Endothelial cell of umbilical vein (primary cell): ENCODE measurements around the gene PTPRD. TPM values are rescaled to one million over a fixed set of nuclear protein-coding genes. Genes with fewer than 3 reads are reported as not detected.

Source experiments
- BruUV-seq: library from RNA; stranded (reverse); fragments of 400-500 nt; replicated peaks from 2 replicates; lab custom pipeline; 2021; lab: Mats Ljungman, UMichigan
- CTCF ChIA-PET: fragments of 300-600, 350-600 bp; sonication (Branson Sonifier 250); formaldehyde crosslinking; loops from one replicate; lab custom pipeline; 2021; ENCODE audit warnings: antibody characterized with exemption, inconsistent platforms; lab: Charles Lee
- POLR2A ChIA-PET: fragments of 300-600, 350-600 bp; sonication (Branson Sonifier 250); formaldehyde crosslinking; loops from one replicate; lab custom pipeline; 2021; ENCODE audit warnings: antibody characterized with exemption, inconsistent platforms; lab: Charles Lee
- DNase-seq: peaks from one replicate; pipeline ENCODE4 v3.0.0-alpha.2; 2011; ENCODE audit warnings: low read depth, low spot score
- FAIRE-seq: peaks from 2 replicates; lab custom pipeline; 2011; peaks lifted over from hg19 to GRCh38; lab: Jason Lieb, UNC
- H2AFZ ChIP-seq: 2 replicates; pipeline ENCODE4 v1.6.0; 2012; ENCODE audit warnings: low read depth, low read length, control low read depth, inconsistent platforms
- H3K27ac ChIP-seq: 2 replicates; pipeline ENCODE4 v1.5.1; 2011; ENCODE audit warnings: low read depth, mild to moderate bottlenecking, control low read depth, low read length, moderate library complexity; ENCODE audit not compliant: insufficient read depth
- H3K27me3 ChIP-seq, 2 experiments: 2 replicates each; pipeline versions ENCODE4 v1.6.0 to v1.6.1; 2011; ENCODE audit warnings: low read length in 2 of 2, mixed read lengths in 1 of 2; ENCODE audit not compliant: control insufficient read depth in 2 of 2, insufficient read depth in 2 of 2
- H3K36me3 ChIP-seq, 2 experiments: 2 replicates in 1 of 2; 3 replicates in 1 of 2; pipeline ENCODE4 v1.5.1; 2011; ENCODE audit warnings: low read length in 2 of 2, mild to moderate bottlenecking in 1 of 2, moderate library complexity in 1 of 2; ENCODE audit not compliant: control insufficient read depth in 2 of 2, insufficient read depth in 2 of 2; ENCODE audit errors: extremely low read depth in 1 of 2
- H3K4me1 ChIP-seq: 3 replicates; pipeline ENCODE4 v1.5.1; 2011; ENCODE audit warnings: mild to moderate bottlenecking, low read length; ENCODE audit not compliant: control insufficient read depth, insufficient read depth; ENCODE audit errors: extremely low read depth
- H3K4me2 ChIP-seq: 2 replicates; pipeline ENCODE4 v1.6.1; 2011; ENCODE audit warnings: low read length, control low read depth, mixed read lengths; ENCODE audit not compliant: insufficient read depth
- H3K4me3 ChIP-seq, 3 experiments: fragments of 200-600 bp in 1 of 3; sonication (generic), shearing (Covaris generic) in 1 of 3; replicated peaks in 1 of 3; 2 replicates each; pipeline ENCODE4 v1.5.1; 2011 to 2016; ENCODE audit warnings: control low read depth in 3 of 3, low read length in 3 of 3, mild to moderate bottlenecking in 2 of 3, inconsistent platforms in 1 of 3, low read depth in 1 of 3, moderate library complexity in 1 of 3; ENCODE audit not compliant: insufficient read depth in 1 of 3
- H3K79me2 ChIP-seq: 2 replicates; pipeline ENCODE4 v1.6.0; 2012; ENCODE audit warnings: low read length, inconsistent platforms; ENCODE audit not compliant: control insufficient read depth, insufficient read depth
- H3K9ac ChIP-seq: replicated peaks from 2 replicates; pipeline ENCODE3; 2011; ENCODE audit warnings: low read length, control low read depth; ENCODE audit not compliant: insufficient read depth; ENCODE audit errors: extremely low read depth
- H3K9me1 ChIP-seq: replicated peaks from 3 replicates; pipeline ENCODE4 v1.6.0; 2011; ENCODE audit warnings: mild to moderate bottlenecking, low read length; ENCODE audit not compliant: control insufficient read depth, insufficient read depth; ENCODE audit errors: extremely low read depth
- H3K9me3 ChIP-seq: replicated peaks from 2 replicates; pipeline ENCODE4 v1.5.1; 2012; ENCODE audit warnings: low read length, inconsistent platforms; ENCODE audit not compliant: control insufficient read depth, insufficient read depth
- H4K20me1 ChIP-seq: replicated peaks from 2 replicates; pipeline ENCODE3; 2011; ENCODE audit warnings: mild to moderate bottlenecking, low read length; ENCODE audit not compliant: control insufficient read depth, insufficient read depth; ENCODE audit errors: extremely low read depth
- CTCF ChIP-seq, 2 donors: IDR thresholded peaks; 1 replicate in 1 of 2; 2 replicates in 1 of 2; pipeline ENCODE4 v1.5.1; 2011; ENCODE audit warnings: low read length in 2 of 2, mild to moderate bottlenecking in 2 of 2, moderate library complexity in 2 of 2, control low read depth in 1 of 2, inconsistent platforms in 1 of 2, low read depth in 1 of 2; ENCODE audit not compliant: insufficient read depth in 1 of 2; ENCODE audit errors: extremely low read depth in 1 of 2
- EZH2 ChIP-seq: IDR thresholded peaks from 2 replicates; pipeline ENCODE4 v1.6.1; 2012; ENCODE audit warnings: borderline replicate concordance, low read depth, mild to moderate bottlenecking, moderate library complexity, low read length, inconsistent platforms; ENCODE audit not compliant: severe bottlenecking
- FOS ChIP-seq: IDR thresholded peaks from 2 replicates; pipeline ENCODE4 v1.6.1; 2011; ENCODE audit warnings: mild to moderate bottlenecking, low read length, moderate library complexity, borderline replicate concordance; ENCODE audit not compliant: insufficient read depth
- GATA2 ChIP-seq: IDR thresholded peaks from 2 replicates; pipeline ENCODE4 v1.7.0; 2011; ENCODE audit warnings: low read depth, mild to moderate bottlenecking, moderate library complexity, mixed read lengths, low read length; ENCODE audit not compliant: insufficient read length, insufficient read depth
- JUN ChIP-seq: IDR thresholded peaks from 2 replicates; pipeline ENCODE4 v1.6.1; 2011; ENCODE audit warnings: borderline replicate concordance, low read depth; ENCODE audit not compliant: insufficient read length, insufficient read depth
- MAX ChIP-seq: IDR thresholded peaks from 2 replicates; pipeline ENCODE4 v1.6.1; 2011; ENCODE audit not compliant: insufficient read depth, insufficient read length
- POLR2AphosphoS5 ChIP-seq: IDR thresholded peaks from 2 replicates; pipeline ENCODE4 v1.6.1; 2012; ENCODE audit warnings: low read depth, mild to moderate bottlenecking, control low read depth, low read length, moderate library complexity; ENCODE audit not compliant: insufficient read depth
- dilution Hi-C: fragments of 300-500 bp; cut with MboI; formaldehyde crosslinking; loops from one replicate; pipeline ENCODE4 v1.15.0; 2019; ENCODE audit warnings: low sequenced_read_pairs; ENCODE audit not compliant: extremely low pct_ligation_motif_present
- intact Hi-C: fragments of 100-400 bp; cut with micrococcal nuclease; formaldehyde crosslinking; loops from one replicate; pipeline ENCODE4 v1.10.0; 2022
- polyA plus RNA-seq, 4 experiments: library from polyadenylated mRNA; depleted of rRNA in 3 of 4; stranded (reverse) in 3 of 4; unstranded in 1 of 4; fragments of >200 nt; gene quantifications; 2 replicates each; pipeline versions ENCODE4 v1.2.1 to v1.2.3, GENCODE V29; 2011 to 2012; ENCODE audit warnings: missing spikeins in 1 of 4
- total RNA-seq: library from RNA; stranded (reverse); gene quantifications from 2 replicates; pipeline ENCODE4 v1.2.3, GENCODE V29; 2021

Gene PTPRD
- total and polyA plus RNA-seq, 2 donors (not counting 3 experiments of a cell fraction or from before 2014, with no cell fraction given), result 5.5 to 5.7 TPM

- Histone ChIP-seq H3K4me2 (no peak overlapping the region), H3K27ac (no peak overlapping the region), H3K36me3 (no peaks in the 10 kb centered on the region), H3K4me3 (no peak overlapping the region), H3K27me3 (no peaks in the 10 kb centered on the region), H3K79me2 (no peaks in the 10 kb centered on the region), H4K20me1 (no peaks in the 10 kb centered on the region), H3K9me1 (no peaks in the 10 kb centered on the region), H3K9ac (no peak overlapping the region), H2AFZ (no peak overlapping the region), H3K4me1 (no peaks in the 10 kb centered on the region), H3K9me3 (no peaks in the 10 kb centered on the region)
- no peak for TF ChIP-seq JUN
- no peak for TF ChIP-seq CTCF (IDR thresholded peaks at IDR 0.05; ENCODE audit: extremely low read depth in 1 of 2, insufficient read depth in 1 of 2, low read depth in 1 of 2, low read length in 2 of 2)
- no peak for TF ChIP-seq GATA2
- no peak for TF ChIP-seq FOS
- TF ChIP-seq POLR2AphosphoS5, result no peak
- no peak for TF ChIP-seq EZH2
- TF ChIP-seq MAX, result no peak
- no peak for FAIRE-seq
- dilution Hi-C loops, result no loop called here
- no peak for DNase-seq
- intact Hi-C loops, result no loop called here
- CTCF ChIA-PET, result no interaction called here
- POLR2A ChIA-PET, result no interaction called here
- no TSS peak for BruUV-seq
These were observed 2165.2 kb downstream of the PTPRD start for GRCh38 chr9:8447601-8448000.
